Measurements from ENCODE around the gene ZNF609.

ZNF609 gene

DNA sequence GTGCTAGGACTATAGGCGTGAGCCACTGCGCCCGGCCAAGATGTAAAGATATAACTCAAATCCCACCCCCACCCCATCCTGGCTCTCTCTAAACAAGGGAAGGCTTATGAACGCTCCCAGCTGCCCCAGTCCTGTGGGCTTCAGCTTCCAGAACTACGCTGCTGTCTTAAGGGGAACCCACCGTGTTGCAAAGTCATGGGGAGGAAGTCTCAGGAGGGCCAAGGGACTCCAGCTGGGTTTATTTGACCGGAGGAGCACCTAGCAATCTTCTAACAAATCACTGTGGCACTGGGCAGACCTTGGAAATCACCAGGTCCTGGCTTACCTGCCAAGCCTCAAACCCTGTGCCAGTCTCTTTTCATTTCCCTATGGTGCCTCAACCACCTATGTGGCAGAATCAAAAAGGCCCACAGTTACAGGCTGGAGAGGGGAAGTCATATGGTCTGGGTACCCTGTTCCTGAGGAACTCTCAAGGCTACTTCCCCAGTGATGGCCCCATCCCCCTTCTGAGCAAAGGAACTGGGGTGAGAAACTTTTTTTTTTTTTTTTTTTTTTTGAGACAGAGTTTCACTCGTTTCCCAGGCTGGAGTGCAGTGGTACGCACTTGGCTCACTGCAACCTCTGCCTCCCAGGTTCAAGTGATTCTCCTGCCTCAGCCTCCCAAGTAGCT, 231.7 kb downstream of the ZNF609 start:
- H3K4me3 ChIP-seq (ENCODE audit: low read depth, low read length), result no peak overlapping the region
- no peak for DNase-seq (ENCODE audit: low read depth)
- TF ChIP-seq, protein P1, sequence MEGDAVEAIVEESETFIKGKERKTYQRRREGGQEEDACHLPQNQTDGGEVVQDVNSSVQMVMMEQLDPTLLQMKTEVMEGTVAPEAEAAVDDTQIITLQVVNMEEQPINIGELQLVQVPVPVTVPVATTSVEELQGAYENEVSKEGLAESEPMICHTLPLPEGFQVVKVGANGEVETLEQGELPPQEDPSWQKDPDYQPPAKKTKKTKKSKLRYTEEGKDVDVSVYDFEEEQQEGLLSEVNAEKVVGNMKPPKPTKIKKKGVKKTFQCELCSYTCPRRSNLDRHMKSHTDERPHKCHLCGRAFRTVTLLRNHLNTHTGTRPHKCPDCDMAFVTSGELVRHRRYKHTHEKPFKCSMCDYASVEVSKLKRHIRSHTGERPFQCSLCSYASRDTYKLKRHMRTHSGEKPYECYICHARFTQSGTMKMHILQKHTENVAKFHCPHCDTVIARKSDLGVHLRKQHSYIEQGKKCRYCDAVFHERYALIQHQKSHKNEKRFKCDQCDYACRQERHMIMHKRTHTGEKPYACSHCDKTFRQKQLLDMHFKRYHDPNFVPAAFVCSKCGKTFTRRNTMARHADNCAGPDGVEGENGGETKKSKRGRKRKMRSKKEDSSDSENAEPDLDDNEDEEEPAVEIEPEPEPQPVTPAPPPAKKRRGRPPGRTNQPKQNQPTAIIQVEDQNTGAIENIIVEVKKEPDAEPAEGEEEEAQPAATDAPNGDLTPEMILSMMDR (IDR thresholded peaks at IDR 0.05; ENCODE audit: control insufficient read depth, extremely low read depth, insufficient read depth), result no peak

DNA sequence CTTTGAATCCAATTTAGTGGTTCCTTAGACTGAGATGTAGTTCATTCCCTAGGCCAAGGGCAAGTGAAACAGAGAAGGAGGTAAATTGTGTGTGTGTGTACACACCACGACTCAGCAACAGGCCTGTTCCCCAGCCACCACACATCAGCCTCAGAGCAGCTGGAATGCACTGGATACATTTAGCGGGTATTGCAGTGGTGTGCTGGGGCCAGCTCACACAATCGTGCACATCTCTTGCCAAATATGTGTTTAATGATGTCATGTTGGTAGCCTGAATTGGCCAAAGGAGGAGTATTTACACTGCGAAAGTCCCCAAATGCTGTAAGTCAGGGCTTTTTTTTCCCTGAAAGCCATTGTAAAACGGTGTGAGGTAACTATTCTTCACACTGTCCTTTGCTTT, 232.8 kb downstream of the ZNF609 start:
- no peak for DNase-seq (ENCODE audit: low read depth)

DNA sequence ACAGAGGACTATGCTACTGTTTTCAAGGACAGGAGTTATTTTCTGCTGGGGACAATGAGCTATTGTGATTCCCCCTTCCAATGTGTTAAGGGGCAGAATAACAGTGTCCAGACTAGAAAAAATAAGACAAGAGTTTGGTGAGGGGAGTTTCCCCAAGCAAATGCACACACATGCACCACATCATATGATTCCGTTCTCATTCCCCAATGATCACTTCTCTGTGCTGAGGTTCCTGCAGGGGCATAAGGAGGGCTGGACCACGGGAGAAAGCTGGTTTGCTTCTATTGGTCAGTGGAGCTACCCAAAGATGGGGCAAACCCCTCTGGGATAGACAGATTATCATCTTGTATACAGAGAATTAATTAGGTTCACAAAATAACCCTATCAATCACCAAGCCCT, 234.4 kb downstream of the ZNF609 start:
- TF ChIP-seq, protein P1 (IDR thresholded peaks at IDR 0.05; ENCODE audit: control insufficient read depth, extremely low read depth, insufficient read depth), result no peak
- DNase-seq (ENCODE audit: low read depth), result no peak
- no peak overlapping the region for H3K4me3 ChIP-seq (ENCODE audit: low read depth, low read length)

More for the DNA sequence above, 232.8 kb downstream of the ZNF609 start:
- H3K4me3 ChIP-seq (ENCODE audit: low read depth, low read length), result no peak overlapping the region
- TF ChIP-seq, protein P1 (IDR thresholded peaks at IDR 0.05; ENCODE audit: control insufficient read depth, extremely low read depth, insufficient read depth), result no peak

DNA sequence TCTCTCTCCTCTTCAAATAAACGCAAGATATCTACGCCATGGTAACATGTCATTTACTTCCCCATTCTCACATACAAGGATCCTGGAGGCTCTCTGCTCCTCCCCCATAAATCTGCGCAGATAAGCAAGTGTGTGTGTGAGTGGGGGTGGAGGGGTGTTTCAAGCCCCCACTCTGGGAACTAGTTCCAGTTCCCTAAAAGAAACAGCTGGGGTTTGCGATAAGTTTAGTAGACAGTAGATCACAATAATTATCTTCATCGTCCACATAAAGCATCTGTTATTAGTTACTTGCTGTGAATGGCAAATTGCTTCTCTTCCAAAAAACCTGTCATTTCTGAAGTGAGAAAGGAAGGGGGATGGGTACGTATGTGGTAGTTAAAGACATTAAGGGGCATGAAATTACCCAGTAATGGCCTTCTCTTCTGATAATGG, 235.2 kb downstream of the ZNF609 start:
- H3K4me3 ChIP-seq (ENCODE audit: low read depth, low read length), result no peak overlapping the region
- no peak for DNase-seq (ENCODE audit: low read depth)
- TF ChIP-seq, protein P1 (IDR thresholded peaks at IDR 0.05; ENCODE audit: control insufficient read depth, extremely low read depth, insufficient read depth), result no peak

DNA sequence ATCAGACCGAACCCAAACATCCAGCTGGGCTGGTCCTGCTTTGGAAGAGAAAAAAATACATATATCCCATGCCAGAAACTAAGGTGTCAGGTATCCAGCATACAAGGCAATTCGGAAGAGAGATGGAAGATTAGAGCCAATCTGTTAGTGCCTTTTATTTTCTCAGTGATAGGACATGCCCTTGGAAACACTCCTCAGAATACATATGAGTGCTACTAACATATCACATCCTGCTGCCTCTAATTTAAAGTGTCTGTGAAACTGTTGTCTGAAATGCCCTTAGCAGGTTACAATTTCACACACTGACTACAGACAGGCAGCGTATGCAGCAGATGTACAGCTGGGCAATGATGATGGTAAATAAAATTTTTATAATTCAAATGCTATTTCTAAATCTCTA, 236.1 kb downstream of the ZNF609 start:
- no peak overlapping the region for H3K4me3 ChIP-seq (ENCODE audit: low read depth, low read length)
- TF ChIP-seq, protein P1 (IDR thresholded peaks at IDR 0.05; ENCODE audit: control insufficient read depth, extremely low read depth, insufficient read depth), result no peak
- no peak for DNase-seq (ENCODE audit: low read depth)

DNA sequence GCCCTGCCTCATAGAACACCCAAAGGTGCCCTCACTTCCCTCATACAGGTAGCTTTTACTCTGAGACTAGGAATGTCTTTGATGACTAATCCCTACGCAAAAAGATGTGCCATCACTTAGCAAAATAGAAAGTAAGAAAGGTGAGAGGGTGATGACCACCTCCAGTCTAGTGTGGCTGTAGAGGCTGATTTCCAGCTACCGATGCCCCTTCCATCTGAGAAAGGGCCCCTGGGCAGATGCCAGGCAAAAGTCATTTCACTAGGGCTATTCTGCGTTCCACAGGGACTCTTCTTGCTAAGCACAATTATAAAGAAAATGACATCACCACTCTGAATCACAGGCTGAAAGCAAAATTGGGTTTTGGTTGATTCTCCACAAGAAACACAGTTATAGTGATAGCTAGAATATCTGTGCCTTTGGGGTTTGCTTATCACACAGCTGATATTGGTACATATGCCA, 237.6 kb downstream of the ZNF609 start:
- no peak for DNase-seq (ENCODE audit: low read depth)

More for the DNA sequence above, 237.6 kb downstream of the ZNF609 start:
- TF ChIP-seq, protein P1 (IDR thresholded peaks at IDR 0.05; ENCODE audit: control insufficient read depth, extremely low read depth, insufficient read depth), result no peak
- H3K4me3 ChIP-seq (ENCODE audit: low read depth, low read length), result no peak overlapping the region
